ENCODE data around the gene NOL7.

The NOL7 gene

DNA sequence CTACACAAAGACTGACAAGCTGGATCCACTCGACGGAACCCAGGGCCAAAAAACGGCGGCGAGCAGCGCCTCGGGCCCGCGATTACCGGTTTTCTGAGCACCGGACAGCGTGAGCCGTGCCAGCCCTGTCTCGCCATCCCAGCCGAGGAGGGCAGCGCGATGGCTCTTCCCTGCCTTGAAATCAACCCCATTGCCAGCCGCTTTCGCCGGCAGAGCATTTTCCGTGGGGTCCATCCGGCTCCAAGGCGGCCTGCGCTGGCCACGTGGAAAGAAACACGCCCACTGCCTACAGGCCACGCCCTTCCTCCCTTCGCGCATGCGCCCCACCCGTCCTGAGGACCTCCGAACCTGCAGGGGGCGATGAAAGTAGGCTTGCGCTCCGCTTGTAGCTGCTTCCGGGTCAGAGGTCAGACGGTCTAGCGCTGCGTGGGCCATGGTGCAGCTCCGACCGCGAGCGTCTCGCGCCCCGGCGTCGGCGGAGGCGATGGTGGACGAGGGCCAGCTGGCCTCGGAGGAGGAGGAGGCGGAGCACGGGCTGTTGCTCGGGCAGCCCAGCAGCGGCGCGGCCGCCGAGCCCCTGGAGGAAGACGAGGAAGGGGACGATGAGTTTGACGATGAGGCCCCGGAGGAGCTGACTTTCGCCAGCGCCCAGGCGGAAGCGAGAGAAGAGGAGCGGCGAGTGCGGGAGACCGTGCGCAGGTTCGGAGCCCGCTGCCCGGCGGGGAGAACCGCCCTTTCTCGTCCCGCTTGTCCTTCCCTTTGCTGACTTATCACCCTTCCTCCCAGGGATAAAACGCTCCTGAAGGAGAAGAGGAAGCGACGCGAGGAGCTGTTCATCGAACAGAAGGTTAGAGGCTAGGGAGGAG is at the start of gene NOL7:
Gene NOL7 (plus strand): TSS at position 410 of the 866 bp plus-strand sequence. CDS start 24 bp downstream, at position 434.
- DNase-seq = peak; percentile 98

DNA sequence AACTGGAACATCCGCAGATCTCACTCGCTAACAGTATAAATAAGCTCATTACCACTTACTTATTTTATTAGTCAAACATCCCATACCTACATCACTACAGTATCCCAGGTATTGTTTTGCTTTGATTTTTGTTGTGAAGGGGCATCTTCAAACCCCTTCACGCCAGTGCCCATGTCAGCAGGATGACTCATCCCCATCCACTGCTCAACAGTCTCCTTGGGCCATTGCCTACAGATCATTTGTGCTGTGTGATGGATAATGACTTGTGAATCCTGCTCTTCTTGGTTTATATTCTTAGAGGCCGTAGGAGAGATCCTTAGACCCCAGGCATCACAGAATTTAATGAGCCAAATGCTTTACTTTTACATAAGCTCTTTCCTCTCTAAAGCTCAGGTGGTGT is 49.2 kb upstream of the NOL7 start:
- DNase-seq = no peak

DNA sequence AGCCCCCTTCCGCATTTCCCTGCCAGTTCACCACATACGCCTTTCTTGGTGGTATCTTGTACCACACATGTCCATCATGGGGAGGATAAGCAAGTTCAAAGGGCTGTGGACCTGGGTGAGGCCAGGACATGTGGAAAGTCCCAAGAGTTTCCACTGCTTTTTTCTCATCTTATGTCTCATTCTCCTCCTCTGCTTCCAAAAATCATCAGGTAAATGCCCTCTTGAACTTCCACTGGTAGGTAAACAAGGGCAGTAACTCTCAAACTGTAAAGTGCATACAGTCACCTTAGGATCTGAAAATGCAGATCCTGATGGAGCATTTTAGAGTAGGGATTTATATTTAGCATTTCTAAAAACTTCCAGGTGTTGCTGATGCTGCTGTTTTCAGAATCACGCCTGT is 48.6 kb upstream of the NOL7 start:
- DNase-seq = no peak

DNA sequence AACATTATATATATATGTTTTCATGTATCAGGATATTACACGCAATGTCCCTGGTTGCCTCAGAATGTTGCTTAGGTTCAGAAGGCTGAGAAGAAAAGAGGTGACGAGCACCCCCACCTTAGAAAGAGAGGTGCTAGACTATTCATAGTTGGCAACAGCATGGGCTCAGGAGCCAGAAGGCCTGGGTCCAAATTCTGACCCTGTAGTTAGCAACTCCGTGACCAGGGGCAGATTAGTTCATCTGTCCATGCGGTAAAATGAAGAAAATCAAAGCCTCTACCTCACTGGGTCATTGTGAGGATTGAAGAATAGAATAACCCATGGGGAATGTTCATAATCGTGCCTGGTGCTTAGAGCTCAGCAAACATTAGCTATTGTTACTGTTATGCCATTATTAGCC is 46.2 kb upstream of the NOL7 start:
- DNase-seq = no peak

DNA sequence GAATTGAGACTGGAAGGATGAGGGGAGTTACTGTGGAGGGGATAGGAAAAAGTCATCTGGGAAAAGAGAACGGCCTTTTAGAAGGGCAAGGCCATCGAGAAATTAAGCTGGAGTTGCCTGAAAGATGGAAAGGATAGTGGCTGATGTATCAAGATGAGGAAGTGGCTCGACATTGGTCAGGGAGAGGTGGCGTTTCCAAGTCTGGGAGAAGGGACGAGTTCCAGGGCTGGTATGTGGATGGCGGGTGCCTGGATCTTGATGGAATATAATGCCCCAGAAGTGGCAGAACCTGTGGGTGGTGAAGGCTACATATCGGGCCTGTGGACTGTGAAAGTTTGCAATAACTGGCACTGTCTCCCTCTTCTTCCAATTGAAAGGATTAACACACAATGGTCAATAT is 42.9 kb upstream of the NOL7 start:
- no peak for DNase-seq

DNA sequence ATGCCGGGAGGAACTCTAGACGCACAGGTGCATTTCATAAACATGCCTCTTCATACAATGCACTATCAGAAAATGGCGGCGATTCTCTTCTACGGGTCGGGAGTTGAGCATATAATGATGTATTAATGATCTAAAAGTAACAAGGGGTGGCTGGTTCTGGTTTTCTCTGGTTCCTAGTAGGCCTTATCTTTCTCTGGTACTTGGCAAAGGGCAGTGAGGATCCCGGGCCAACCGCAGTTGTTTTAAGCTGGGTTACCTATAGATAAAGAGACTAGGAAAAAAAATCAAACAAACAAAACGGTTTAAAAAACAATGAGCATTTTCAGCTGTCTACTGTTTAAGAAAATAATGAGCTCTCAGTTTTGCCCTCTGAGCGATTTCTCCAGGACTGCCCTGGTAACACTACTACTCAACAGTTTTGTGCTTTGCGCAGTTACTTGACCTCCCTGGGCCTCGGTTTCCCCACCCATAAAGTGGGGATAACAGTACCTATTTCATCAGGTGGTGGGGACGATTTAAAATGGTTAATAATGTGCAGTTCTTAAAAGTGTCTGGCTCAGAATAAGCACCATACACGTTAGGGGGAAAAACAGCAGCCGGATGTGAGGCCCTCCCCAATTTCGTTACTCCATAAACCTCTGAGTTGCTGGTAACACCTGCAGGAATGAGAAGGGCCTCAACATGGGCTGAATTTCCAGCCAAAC is 42.0 kb upstream of the NOL7 start:
- DNase-seq = no peak

DNA sequence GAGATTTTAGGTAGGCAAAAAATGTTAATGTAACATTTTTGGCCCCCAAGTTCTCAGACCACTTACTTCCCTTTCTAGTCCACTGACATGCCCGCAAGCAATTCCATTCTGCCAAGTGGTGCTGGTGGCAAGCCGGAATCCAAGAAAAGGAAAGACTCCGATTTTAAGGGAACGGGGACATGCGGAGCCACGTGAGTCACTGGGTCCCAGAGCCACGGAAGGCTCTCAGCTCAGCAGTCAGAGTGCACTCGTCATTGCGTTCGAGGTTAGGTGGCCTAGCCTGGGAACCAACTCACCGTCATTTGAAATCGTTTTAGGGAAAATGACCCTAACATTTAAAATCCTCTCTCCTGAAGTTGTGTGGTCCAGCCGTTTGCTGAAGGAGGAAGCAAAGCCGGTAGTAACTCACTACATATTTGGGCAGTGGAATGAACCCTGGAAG is 41.4 kb upstream of the NOL7 start:
- DNase-seq = no peak

DNA sequence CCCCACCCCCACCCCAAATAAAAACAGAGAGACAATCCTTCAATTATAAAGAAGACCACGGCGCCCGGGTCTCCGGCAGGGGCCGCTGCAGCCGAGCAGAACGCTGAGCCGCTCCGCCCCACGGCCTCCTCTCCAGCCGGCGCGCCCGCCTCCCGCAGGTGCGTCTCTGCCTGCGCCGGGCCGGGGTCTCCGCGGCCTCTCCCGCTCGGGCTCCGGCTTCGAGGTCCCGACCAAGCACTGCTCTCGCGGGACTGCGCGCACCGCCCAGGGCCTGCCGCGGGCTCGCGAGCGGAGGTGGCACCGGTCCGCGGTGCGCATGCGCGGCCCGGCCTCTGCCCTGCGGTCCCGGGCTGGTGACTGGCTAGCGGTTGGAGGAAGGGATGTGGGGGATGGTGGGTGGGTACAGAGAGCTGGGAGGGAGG is 41.0 kb upstream of the NOL7 start:
- peak; percentile 92 for DNase-seq

DNA sequence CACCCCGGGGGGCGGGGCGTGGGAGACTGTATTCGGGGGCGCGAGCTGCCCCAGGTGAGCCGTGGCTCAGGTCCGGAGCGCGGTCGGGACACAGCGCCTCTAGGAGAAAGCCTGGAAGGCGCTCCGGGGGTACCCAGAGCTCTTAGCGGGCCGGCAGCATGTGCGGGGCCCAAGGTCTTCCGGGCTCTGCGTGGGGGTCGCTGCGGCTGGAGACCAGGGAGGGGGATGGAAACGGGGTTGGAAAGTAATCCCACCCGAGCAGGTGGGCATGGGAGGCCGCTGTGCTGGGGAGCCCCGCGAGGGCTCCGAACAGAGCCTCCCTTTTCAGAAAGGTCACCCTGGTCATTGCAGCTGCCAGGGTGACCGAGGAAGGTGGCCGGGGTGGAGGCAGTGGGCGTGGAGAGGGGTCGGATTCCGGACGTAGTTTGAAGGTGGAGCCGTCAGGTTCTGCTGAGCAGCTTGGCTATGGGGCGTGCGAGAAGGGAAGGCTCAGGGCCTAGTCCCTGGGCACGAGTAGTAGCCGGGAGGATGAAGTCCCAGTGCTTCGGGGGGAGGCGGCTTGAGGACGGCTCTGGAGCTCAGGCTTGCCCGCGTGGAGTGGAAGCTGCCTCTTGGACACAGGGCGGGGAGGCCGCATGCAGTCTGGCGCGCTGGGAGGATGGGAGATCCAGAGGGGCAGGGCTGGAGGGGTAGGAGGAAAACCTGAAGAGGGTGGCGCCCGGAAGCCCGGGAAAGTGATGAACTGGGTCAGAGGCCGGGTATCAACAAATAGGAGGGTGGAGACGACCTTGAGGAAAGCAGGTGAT is 40.4 kb upstream of the NOL7 start, which contains the start of gene SIRT5:
Gene SIRT5 (plus strand): TSS at position 31 of the 806 bp plus-strand sequence. CDS start 9,510 bp downstream, outside the sequence.
- DNase-seq = peak; percentile 73

DNA sequence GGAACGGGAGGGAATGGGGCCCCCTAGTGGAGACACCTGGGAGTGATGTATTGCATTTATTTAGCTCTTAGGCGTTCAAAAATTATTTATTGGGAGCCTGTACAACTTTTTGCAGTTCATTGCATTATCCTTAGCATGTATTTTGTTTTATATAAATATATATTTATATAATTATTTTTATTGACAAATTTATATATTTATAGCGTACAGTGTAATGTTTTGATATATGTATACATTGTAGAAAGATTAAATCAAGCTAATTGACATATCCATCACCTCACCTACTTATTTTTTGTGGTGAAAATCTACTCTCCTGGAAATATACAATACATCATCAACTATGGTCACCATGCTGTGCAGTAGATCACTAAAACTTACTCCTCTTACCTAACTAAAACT is 39.8 kb upstream of the NOL7 start:
- DNase-seq = no peak

DNA sequence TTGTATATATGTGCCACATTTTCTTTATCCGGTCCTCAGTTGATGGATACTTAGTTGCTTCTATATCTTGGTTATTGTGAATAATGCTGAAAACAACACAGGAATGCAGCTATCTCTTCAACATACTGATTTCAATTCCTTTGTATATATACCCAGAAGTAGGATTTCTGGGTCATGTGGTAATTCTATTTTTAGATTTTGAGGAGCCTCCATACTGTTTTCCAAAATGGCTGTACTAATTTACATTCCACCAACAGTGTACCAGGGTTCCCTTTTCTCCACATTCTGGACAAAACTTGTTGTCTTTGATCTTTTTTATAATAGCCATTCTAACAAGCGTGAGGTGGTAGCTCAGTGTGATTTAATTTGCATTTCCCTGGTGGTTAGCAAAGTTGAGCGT is 39.1 kb upstream of the NOL7 start:
- DNase-seq = no peak

DNA sequence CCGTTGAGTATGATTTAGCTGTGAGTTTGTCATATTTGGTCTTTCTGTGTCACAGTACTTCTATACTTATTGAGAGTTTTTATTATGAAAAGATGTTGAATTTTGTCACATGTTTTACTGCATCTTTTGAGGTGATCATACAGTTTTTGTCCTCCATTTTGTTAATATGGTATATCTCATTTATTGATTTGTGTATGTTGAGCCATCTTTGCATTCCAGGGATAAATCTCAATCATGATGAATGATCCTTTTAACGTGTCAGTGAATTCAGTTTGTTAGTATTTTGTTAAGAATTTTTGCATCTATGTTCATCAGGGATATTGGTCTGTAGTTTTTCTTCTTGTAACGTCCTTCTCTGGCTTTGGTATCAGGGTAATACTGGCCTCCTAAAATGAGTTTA is 37.2 kb upstream of the NOL7 start:
- no peak for DNase-seq

DNA sequence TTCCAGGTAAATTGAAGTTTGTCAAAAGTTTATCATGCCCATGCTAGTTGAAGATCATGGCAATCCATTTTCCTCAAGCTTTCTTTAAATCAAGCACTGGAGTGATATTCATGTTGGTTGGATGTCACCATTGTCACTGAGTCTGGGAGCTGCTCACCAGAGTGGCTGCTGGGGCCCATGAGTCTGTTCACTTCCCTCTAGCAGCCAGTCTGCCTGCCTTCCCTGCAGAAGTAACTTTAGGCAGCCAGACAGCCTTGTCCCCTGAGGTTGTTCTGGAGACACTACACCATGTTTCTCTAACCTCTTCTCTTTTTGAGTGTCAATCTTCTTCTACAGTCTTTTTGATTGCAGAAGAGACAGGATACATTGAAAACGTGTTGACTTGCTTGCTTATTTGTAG is 35.2 kb upstream of the NOL7 start:
- DNase-seq = no peak

DNA sequence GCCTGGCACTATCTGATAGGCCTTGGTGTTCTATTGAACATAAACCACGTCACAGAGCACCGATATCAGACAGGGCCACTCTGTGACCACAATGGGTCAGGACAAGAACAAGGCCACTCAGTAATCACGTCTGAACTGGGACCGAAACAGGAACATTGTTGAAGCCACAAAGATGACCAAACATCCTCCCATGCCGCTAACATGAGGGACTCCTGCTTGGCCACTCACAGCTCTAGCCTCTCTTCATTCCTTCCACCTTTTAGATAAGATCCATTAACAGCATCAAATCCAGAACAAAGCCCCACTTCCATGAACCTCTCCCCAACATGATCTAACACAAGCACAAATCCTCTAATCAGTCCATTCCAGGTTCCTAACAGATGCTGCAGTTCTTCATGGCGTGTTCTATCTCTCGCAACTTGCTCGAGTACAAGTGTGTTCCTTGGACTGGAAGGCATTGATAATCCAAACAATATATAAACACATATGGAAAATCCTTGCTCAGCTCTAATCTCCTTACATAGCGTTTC is 33.4 kb upstream of the NOL7 start:
- DNase-seq = no peak

DNA sequence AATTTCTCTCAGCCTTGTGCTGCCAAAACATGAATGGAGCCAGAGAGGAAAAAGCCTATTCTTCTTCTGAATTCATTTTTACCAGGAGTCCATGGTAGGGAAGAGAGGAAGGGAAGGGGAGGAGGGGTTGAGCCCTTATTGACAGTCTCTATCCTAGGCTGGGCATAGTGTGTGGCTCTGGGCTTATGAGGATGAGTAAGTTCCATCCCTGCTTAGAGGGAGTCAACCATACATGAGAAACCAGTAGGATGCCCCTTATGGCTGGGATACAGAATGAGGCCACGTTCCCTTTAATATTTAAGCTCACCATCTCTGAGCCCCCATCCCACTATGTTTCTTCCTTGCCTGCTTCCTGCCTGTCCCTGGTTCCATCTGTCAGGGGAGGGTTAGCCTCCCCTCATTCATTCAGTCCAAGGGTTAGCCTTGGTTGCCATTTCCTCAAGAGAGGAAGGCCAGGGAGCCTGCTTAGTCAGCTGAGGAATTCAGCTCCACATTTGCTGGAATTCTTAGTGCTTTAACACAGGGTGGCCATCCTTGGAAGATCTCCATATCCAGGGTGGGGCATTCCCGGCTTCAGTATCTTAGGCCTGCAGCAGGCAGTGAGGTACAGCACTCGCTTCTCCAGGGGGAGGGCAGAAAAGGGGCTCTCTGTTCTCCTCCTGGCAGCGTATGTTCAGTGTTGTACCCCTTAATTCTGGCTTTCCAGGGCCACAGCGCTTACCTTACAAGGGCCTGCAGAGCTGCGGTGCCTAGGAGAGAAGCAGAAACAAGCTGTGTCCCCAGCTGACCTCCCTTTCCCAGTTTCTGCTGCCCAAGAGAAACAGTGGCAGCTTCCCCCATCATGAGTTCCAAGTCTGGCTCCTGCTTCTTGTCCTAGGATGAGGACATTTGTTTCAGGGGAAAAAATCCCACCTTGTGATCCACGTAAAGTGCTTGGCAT is 28.3 kb upstream of the NOL7 start:
- DNase-seq = no peak

DNA sequence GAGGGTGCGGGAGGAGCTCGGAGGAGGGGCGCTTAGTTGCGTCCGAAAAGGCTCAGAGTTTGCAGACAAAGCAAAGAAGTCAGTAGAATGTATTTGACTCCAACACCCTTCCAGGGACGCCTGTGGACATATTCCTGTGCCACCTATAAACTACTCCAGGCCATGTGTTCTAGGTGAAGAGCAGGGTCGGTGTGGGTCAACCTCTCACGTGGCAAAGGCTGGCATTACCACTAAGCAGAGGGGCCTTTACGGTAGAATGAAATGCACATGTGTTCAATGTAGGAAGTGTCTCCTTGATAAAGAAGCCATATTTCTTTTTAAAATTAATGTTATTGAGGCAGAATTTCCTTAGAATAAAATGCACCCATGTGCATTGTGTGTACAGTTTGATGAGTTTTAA is 25.3 kb upstream of the NOL7 start:
- no peak for DNase-seq

DNA sequence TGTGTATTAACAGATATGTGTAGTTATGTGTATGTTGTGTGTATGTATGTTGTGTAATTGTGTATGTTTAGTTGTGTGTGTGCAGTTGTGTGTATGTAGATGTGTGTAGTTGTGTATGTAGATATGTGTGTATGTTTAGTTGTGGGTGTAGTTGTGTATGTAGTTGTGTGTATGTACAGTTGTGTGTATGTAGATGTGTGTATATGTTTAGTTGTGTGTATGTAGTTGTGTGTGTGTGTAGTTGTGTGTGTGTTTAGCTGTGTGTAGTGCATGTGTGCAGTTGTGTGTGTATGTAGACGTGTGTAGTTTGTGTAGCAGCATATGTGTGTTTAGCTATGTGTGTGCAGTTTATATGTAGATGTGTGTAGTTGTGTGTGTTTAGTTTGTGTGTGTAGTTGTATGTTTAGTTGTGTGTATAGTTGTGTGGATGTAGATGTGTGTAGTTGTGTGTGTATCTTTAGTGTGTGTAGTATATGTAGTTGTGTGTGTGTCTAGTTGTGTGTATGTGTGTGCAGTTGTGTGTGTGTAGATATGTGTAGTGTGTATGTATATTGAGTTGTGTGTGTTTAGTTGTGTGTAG is 24.5 kb upstream of the NOL7 start:
- no peak for DNase-seq

DNA sequence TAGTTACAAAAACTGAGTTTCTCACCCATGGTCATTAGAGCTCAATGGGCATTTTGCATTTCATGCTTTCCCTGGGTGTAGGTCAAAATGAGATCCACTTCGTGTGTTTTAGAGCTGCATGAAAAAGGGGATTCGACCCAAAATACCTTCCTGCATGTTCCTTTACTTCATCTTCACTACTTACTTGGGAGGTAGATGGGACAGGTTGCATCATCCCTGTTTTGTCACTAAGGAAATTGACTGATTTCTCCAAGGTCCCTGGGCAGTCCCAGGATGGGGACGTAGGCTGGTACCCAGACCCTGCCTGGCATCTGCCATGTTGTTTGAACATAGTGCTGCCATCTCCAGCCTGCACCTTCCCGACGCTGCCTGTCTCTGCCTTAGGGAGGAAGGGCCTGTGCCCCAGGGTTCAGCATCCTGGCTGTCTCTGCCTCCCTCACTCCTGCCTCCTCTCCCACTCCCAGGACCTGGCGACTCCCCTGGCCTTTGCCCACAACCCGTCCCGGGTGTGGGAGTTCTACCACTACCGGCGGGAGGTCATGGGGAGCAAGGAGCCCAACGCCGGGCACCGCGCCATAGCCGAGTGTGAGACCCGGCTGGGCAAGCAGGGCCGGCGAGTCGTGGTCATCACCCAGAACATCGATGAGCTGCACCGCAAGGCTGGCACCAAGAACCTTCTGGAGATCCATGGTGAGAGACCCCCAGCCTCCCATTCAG is 23.8 kb upstream of the NOL7 start:
- no peak for DNase-seq

DNA sequence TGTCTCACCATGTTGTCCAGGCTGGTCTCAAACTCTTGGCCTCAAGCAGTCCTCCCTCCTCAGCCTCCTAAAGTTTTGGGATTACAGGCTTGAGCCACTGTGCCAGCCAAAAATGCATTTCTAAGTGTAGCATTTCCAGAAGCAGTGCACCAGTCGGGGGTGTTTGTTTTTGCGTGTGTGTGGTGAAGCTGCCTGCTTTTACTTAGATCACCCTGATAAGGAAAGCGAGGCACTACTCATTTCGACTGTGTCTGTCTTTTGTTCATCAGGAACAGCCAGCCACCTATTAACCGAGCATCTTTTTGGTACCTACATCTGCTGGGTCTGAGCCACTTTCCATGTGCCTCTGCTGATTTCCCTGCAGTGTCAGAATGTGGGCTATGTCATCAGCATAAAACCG is 22.0 kb upstream of the NOL7 start:
- DNase-seq = no peak

DNA sequence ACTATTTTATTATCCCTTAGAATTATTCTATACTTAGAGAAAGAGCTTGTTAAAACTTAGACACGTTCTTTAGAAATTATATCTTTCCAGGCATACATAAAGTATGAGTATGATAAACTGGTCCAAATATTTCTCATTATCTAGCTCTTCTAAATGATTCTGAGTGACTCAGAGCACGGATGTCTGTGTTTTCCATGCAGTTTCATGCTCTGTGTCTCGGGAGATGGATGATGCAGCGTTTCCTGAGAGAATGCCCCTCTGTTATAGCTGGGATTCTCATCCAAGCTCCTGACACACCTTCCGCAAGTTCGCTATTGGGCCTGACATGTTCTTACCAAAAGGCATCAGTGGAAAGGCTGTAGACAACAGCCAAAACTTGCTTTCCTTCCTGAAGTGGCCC is 21.4 kb upstream of the NOL7 start:
- DNase-seq = no peak

DNA sequence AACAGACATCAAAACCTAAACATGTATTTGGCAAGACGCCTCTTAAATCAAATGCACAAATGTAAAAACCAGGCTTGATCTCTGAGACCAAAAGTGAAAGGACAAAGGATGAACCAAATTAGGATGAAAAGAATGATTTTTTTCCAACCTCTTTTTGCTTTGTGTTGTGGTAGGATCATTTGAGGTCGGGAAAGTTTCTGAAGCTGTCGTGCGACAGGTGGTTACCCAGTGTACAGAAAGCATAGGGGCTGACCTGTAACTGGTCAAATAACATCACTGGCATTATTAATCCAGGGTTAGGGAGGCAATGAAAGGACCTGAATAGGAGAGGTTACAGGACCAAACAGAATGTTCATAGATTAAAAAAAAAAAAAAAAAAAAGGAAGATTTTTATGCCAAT is 18.1 kb upstream of the NOL7 start:
- DNase-seq = no peak

Measured in activated naive CD4-positive, alpha-beta T cell treated with anti-CD3 and anti-CD28 coated beads, Interleukin-2, amount 50 U/mL, for 16 hours (primary cell).